GM12875 (cell line): ENCODE measurements around the gene FBXO42.

Source experiments
- H3K4me3 ChIP-seq: one replicate; pipeline ENCODE4 v1.5.1; 2011; ENCODE audit warnings: low read depth, low read length, control low read depth
- TF ChIP-seq, protein P1 (sequence below): IDR thresholded peaks from 2 replicates; pipeline ENCODE4 v1.5.1; 2011; ENCODE audit warnings: low read depth, mild to moderate bottlenecking, control low read depth, inconsistent platforms, low read length, moderate library complexity, borderline replicate concordance; ENCODE audit not compliant: insufficient read depth

The FBXO42 gene

DNA sequence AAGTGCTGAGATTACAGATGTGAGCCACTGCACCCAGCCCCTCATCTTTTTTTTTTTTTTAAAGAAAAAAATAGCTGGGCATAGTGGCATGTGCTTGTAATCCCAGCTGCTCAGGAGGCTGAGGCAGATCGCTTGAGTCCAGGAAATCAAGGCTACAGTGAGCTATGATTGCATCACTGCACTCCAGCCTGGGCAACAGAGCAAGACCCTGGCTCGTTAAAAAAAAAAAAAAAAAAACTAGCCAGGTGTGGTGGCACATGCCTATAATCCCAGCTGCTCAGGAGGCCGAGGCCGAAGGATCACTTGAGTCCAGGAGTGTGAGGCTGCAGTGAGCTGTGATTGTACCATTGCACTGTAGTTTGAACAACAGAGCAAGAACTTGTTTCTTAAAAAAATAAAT, 28.6 kb upstream of the FBXO42 start:
- TF ChIP-seq, protein P1, sequence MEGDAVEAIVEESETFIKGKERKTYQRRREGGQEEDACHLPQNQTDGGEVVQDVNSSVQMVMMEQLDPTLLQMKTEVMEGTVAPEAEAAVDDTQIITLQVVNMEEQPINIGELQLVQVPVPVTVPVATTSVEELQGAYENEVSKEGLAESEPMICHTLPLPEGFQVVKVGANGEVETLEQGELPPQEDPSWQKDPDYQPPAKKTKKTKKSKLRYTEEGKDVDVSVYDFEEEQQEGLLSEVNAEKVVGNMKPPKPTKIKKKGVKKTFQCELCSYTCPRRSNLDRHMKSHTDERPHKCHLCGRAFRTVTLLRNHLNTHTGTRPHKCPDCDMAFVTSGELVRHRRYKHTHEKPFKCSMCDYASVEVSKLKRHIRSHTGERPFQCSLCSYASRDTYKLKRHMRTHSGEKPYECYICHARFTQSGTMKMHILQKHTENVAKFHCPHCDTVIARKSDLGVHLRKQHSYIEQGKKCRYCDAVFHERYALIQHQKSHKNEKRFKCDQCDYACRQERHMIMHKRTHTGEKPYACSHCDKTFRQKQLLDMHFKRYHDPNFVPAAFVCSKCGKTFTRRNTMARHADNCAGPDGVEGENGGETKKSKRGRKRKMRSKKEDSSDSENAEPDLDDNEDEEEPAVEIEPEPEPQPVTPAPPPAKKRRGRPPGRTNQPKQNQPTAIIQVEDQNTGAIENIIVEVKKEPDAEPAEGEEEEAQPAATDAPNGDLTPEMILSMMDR: no peak
- no peak overlapping the region for H3K4me3 ChIP-seq

DNA sequence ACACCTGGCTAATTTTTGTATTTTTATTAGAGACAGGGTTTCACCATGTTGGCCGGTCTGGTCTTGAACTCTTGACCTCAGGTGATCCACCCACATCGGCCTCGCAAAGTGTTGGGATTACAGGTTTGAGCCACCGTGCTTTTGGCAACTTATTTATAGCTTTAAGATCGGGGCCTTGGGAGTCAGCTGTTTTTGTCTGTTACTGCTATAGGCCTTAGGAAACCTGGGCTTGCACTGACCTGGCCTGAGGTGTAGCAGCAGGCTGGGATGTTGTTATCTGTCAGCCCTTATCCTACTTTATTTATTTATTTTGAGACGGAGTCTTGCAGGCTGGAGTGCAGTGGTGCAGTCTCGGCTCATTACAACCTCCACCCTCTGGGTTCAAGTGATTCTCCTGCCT, 26.2 kb upstream of the FBXO42 start:
- H3K4me3 ChIP-seq: no peak overlapping the region
- TF ChIP-seq, protein P1: no peak

DNA sequence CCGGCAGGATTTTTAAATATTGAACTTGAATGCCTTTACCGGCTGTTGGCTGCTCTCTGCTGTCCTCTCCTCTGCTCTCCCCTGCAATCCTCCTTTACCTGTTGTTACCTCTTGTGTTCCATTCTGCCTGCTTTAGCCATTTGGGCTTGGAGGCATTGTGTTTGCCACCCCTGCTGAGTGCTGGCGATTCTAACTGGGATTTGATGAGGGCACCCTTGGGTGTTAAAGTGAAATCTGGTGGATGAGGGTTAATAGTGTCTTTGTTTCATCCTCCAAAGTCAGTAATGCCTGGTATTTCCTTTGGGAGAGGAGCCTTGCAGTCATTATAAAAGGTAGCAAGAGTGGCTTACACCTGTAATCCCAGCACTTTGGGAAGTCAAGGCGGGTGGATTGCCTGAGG, 24.7 kb upstream of the FBXO42 start:
- no peak overlapping the region for H3K4me3 ChIP-seq
- TF ChIP-seq, protein P1: no peak

DNA sequence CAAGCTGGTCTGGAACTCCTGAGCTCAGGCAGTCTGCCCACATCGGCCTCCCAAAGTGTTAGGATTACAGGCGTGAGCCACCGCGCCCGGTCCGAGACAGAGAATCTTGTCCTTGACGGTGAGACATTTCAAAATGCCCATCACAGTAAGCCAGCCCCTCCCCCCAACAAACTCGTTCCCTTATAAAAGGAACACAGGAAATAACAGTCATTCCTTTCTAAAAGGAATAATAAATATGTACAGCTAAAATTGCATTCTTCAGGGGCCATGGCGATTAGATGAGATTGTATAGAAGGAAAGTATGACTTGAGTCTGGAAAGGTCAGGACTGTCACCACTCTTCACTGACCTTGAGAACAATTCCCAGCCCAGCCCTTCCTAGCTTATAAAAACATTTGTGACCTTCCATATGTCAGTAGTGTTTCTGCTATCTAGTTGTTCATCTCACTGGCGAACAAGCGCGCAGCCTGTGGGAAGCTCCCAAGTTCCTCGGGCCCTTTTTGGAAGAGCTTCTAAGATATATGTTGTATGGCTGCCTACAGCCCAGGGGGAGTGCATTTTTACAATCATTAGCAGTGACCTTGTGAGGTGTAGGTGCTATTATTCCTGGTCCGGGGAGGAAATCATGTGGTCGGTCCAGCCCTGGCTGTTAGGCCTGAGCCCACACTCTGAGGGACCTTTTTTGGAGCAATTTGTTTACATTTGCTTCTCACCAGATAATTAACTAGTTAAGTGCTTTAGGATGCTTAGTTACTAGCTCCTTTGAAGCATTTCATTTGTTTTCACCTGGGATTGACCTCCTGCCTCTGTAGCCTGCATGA, 23.5 kb upstream of the FBXO42 start:
- TF ChIP-seq, protein P1: no peak
- no peak overlapping the region for H3K4me3 ChIP-seq

DNA sequence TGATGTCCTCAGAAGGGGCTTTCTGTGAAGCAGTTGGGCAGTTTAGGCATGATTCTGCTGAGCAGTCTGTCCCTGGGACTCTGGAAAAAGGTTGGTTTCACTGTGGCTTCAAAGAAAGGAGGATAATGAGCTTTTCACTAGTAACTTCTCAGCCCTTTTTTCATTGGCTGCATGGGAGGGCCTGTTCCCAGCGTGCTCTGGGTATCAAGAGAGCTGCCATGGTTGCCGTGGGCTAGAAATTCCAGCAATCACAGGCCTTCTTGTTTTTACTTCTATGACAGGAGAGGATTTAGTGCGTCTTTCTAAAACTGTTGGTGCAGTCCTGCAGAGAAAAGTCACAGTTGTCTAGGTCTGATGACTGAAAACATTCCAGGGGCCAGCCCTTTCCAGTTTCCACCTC, 22.0 kb upstream of the FBXO42 start:
- TF ChIP-seq, protein P1: no peak
- no peak overlapping the region for H3K4me3 ChIP-seq

DNA sequence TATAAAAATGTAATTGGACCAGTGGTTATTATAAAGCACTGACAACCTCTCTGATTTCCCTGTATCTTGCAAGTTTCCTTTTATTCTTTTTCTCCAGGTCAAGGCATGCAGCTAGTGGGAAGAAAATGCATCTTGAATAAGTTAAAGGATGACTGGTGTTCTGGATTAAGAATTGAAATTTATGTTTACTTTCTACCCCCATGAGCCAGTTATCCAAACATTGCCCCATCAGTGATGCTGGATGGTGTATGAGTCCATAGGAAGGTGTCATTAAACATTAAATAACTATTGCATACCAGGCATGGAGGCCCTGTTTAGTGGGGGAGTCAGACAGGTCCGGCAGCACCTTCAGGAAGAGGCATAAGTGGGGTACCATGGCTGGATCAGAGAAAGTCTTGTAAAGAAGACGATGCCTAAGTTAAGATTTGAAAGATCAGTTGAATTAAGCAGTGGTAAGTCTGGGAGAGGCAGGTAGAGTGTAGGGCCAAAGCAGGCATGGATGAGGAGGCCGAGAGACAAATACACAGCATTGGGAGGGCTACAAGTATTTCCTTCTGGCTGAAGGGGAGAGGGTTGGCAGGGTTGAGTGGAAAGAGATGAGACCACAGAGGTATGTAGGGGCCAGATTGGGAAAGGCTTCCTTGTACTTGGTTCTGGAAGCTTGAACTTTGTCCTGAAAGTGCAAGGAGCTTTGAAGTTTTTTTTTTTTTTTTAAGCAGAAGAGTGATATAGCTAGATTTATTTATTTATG, 20.4 kb upstream of the FBXO42 start:
- TF ChIP-seq, protein P1: no peak
- H3K4me3 ChIP-seq: no peak overlapping the region
